HepG2 (cell line): ENCODE measurements around the gene FAM156A. TPM values are rescaled to one million over a fixed set of nuclear protein-coding genes. Genes with fewer than 3 reads are reported as not detected.
A peak's percentile ranks its signal among the peaks of the same experiment; 100 is the strongest.
"Not testable (repeated sequence)": the region's sequence is repeated elsewhere in the genome, so short reads cannot be mapped to it uniquely, and the experiment has no call there.

ENCODE experiments used
- ATAC-seq: fragments of 200-7000 bp; cut with Tn5 transposase; 3 replicates; pipeline ENCODE4 v1.9.1; 2020; ENCODE audit warnings: mild to moderate bottlenecking, moderate library complexity
- BruUV-seq: library from RNA; stranded (reverse); fragments of 400-500 nt; replicated peaks from 2 replicates; lab custom pipeline; 2021; lab: Mats Ljungman, UMichigan
- CTCF ChIA-PET: fragments of 300-600 bp; formaldehyde crosslinking; extraction: SDS; loops from one replicate; lab custom pipeline; 2021; ENCODE audit warnings: low total read pairs, inconsistent platforms, low intra/inter-chr PET ratio; lab: Yijun Ruan, JAX
- POLR2A ChIA-PET: fragments of 350-600 bp; sonication (Branson Sonifier 250); formaldehyde crosslinking; loops from one replicate; lab custom pipeline; 2020; ENCODE audit warnings: antibody characterized with exemption, inconsistent platforms; lab: Yijun Ruan, JAX
- DNase-seq: peaks from one replicate; pipeline ENCODE4 v3.0.0-alpha.2; 2015; ENCODE audit warnings: low spot score
- FAIRE-seq: peaks from 3 replicates; lab custom pipeline; 2011; peaks lifted over from hg19 to GRCh38; lab: Jason Lieb, UNC
- H2AFZ ChIP-seq: one replicate; pipeline ENCODE4 v1.6.1; 2011; ENCODE audit warnings: low read length, inconsistent platforms
- H3K27ac ChIP-seq: fragments of 300-600 bp; 3 replicates; pipeline ENCODE4 v1.8.0; 2011; ENCODE audit warnings: mixed run types, mild to moderate bottlenecking, mixed read lengths, low read length, inconsistent platforms; ENCODE audit not compliant: insufficient read depth; ENCODE audit errors: extremely low read length
- H3K27me3 ChIP-seq, 2 experiments: fragments of 200-600 bp in 1 of 2; 2 replicates in 1 of 2; 3 replicates in 1 of 2; pipeline versions ENCODE4 v1.6.0 to v1.8.0; 2011; ENCODE audit warnings: low read length in 2 of 2, mild to moderate bottlenecking in 2 of 2, moderate library complexity in 2 of 2, inconsistent platforms in 1 of 2; ENCODE audit not compliant: insufficient read depth in 2 of 2, control insufficient read depth in 1 of 2
- H3K36me3 ChIP-seq, 2 experiments: fragments of 200-600 bp in 1 of 2; replicated peaks in 1 of 2; 2 replicates in 1 of 2; 3 replicates in 1 of 2; pipeline versions ENCODE4 v1.5.1 to v1.8.0; 2011; ENCODE audit warnings: low read length in 2 of 2, inconsistent platforms in 1 of 2; ENCODE audit not compliant: insufficient read depth in 2 of 2, control insufficient read depth in 1 of 2
- H3K4me1 ChIP-seq: 2 replicates; pipeline ENCODE4 v1.5.1; 2012; ENCODE audit warnings: low read length, inconsistent platforms; ENCODE audit not compliant: insufficient read depth
- H3K4me2 ChIP-seq: 2 replicates; pipeline ENCODE4 v1.6.0; 2011; ENCODE audit warnings: low read depth, low read length, inconsistent platforms
- H3K4me3 ChIP-seq, 3 experiments: fragments of 200-600 bp in 1 of 3; sonication (generic), shearing (Covaris generic) in 1 of 3; replicated peaks in 1 of 3; 2 replicates each; pipeline ENCODE4 v1.5.1; 2011 to 2016; ENCODE audit warnings: low read length in 3 of 3, inconsistent platforms in 2 of 3, low read depth in 2 of 3, mild to moderate bottlenecking in 2 of 3, control low read depth in 1 of 3, mixed read lengths in 1 of 3; ENCODE audit not compliant: insufficient read depth in 1 of 3
- H3K79me2 ChIP-seq: one replicate; pipeline ENCODE4 v1.6.1; 2011; ENCODE audit warnings: low read length, inconsistent platforms; ENCODE audit not compliant: insufficient read depth
- H3K9ac ChIP-seq: 2 replicates; pipeline ENCODE4 v1.6.0; 2011; ENCODE audit warnings: mild to moderate bottlenecking, low read depth, low read length, inconsistent platforms; ENCODE audit not compliant: insufficient read depth
- H3K9me3 ChIP-seq: 2 replicates; pipeline ENCODE4 v1.5.1; 2012; ENCODE audit warnings: mild to moderate bottlenecking, low read length
- H4K20me1 ChIP-seq: 2 replicates; pipeline ENCODE4 v1.6.0; 2011; ENCODE audit warnings: inconsistent platforms, mild to moderate bottlenecking, low read length, moderate library complexity; ENCODE audit not compliant: insufficient read depth
- ASH2L ChIP-seq: fragments of 300-600, 200-600 bp; sonication (generic); IDR thresholded peaks from 2 replicates; pipeline ENCODE4 v1.7.0; 2017; ENCODE audit warnings: low read depth, mild to moderate bottlenecking, moderate library complexity, mixed read lengths, low read length; ENCODE audit not compliant: insufficient read length
- BCL6 ChIP-seq: IDR thresholded peaks from 2 replicates; pipeline ENCODE4 v1.6.1; 2016; ENCODE audit warnings: missing genetic modification reagents, missing compliant biosample characterization
- CEBPG ChIP-seq: IDR thresholded peaks from 2 replicates; pipeline ENCODE4 v1.6.1; 2016
- CREM ChIP-seq, 2 experiments: sonication (generic) in 1 of 2; formaldehyde crosslinking in 1 of 2; IDR thresholded peaks; 2 replicates each; pipeline versions ENCODE4 v1.4.0 to v1.6.1; 2016 to 2020; ENCODE audit warnings: antibody characterized with exemption in 1 of 2, mild to moderate bottlenecking in 1 of 2, missing genetic modification reagents in 1 of 2
- ELF3 ChIP-seq: IDR thresholded peaks from 2 replicates; pipeline ENCODE4 v1.6.1; 2016; ENCODE audit warnings: missing genetic modification reagents, missing compliant biosample characterization
- FOXA3 ChIP-seq: IDR thresholded peaks from 2 replicates; pipeline ENCODE4 v1.6.1; 2016; ENCODE audit warnings: missing genetic modification reagents, missing compliant biosample characterization
- FOXO1 ChIP-seq: sonication (generic); formaldehyde crosslinking; IDR thresholded peaks from 2 replicates; pipeline ENCODE4 v1.4.0; 2020; ENCODE audit warnings: missing genetic modification reagents
- GATAD2A ChIP-seq: IDR thresholded peaks from 2 replicates; pipeline ENCODE4 v1.6.1; 2016
- GFI1 ChIP-seq: sonication (generic); formaldehyde crosslinking; IDR thresholded peaks from 2 replicates; pipeline ENCODE4 v1.5.0; 2020; ENCODE audit warnings: missing genetic modification reagents, mild to moderate bottlenecking, borderline replicate concordance
- HDAC2 ChIP-seq: sonication (generic); formaldehyde crosslinking; IDR thresholded peaks from 2 replicates; pipeline ENCODE4 v1.4.0; 2020; ENCODE audit warnings: missing genetic modification reagents
- HOXA3 ChIP-seq: sonication (generic); formaldehyde crosslinking; IDR thresholded peaks from 2 replicates; pipeline ENCODE4 v1.5.0; 2020; ENCODE audit warnings: missing genetic modification reagents
- MED1 ChIP-seq: sonication (generic); formaldehyde crosslinking; IDR thresholded peaks from 2 replicates; pipeline ENCODE4 v1.4.0; 2020; ENCODE audit warnings: missing genetic modification reagents
- MIXL1 ChIP-seq: IDR thresholded peaks from 2 replicates; pipeline ENCODE4 v1.6.1; 2016
- NCOA2 ChIP-seq: sonication (generic); formaldehyde crosslinking; IDR thresholded peaks from 2 replicates; pipeline ENCODE4 v1.8.0; 2022; ENCODE audit warnings: inconsistent platforms
- PHF21A ChIP-seq: sonication (generic); formaldehyde crosslinking; IDR thresholded peaks from 2 replicates; pipeline ENCODE4 v1.5.0; 2020; ENCODE audit warnings: mild to moderate bottlenecking, missing genetic modification reagents
- RARA ChIP-seq: IDR thresholded peaks from 2 replicates; pipeline ENCODE4 v1.6.1; 2016; ENCODE audit warnings: missing genetic modification reagents, missing compliant biosample characterization
- RXRA ChIP-seq: sonication (generic); formaldehyde crosslinking; IDR thresholded peaks from 2 replicates; pipeline ENCODE4 v1.5.1; 2020; ENCODE audit warnings: missing genetic modification reagents
- SAP130 ChIP-seq: IDR thresholded peaks from 2 replicates; pipeline ENCODE4 v1.6.1; 2016; ENCODE audit warnings: low read depth
- SOX13 ChIP-seq, 3 experiments: fragments of 450-650 bp in 1 of 3; sonication (generic) in 1 of 3; formaldehyde crosslinking in 1 of 3; IDR thresholded peaks in 2 of 3; conservative IDR thresholded peaks in 1 of 3; 2 replicates each; pipeline versions ENCODE4 v1.5.0 to v1.6.1; 2016 to 2020; ENCODE audit warnings: antibody characterized with exemption in 1 of 3, mild to moderate bottlenecking in 1 of 3, missing compliant biosample characterization in 1 of 3, missing genetic modification reagents in 1 of 3, moderate library complexity in 1 of 3
- SOX6 ChIP-seq, 2 experiments: fragments of 450-650 bp in 1 of 2; sonication (generic) in 1 of 2; formaldehyde crosslinking in 1 of 2; IDR thresholded peaks; 2 replicates each; pipeline versions ENCODE4 v1.4.0 to v1.6.1; 2017 to 2020; ENCODE audit warnings: antibody characterized with exemption in 1 of 2, mild to moderate bottlenecking in 1 of 2, missing genetic modification reagents in 1 of 2
- TBX2 ChIP-seq: sonication (generic); formaldehyde crosslinking; IDR thresholded peaks from 2 replicates; pipeline ENCODE4 v1.5.0; 2020; ENCODE audit warnings: missing genetic modification reagents, mild to moderate bottlenecking, borderline replicate concordance
- TCF7 ChIP-seq: sonication (generic); IDR thresholded peaks from 2 replicates; pipeline ENCODE4 v1.6.1; 2016; ENCODE audit warnings: antibody characterized with exemption, low read depth
- ZNF121 ChIP-seq: sonication (generic); formaldehyde crosslinking; IDR thresholded peaks from 2 replicates; pipeline ENCODE4 v1.5.0; 2020; ENCODE audit warnings: mild to moderate bottlenecking, missing genetic modification reagents
- ZNF775 ChIP-seq: sonication (generic); formaldehyde crosslinking; IDR thresholded peaks from 2 replicates; pipeline ENCODE4 v1.4.0; 2020; ENCODE audit warnings: missing genetic modification reagents, mild to moderate bottlenecking, moderate library complexity, borderline replicate concordance
- WGBS: methylation state at CpG from one replicate; pipeline ENCODE4 v1.1.6; 2017; ENCODE audit warnings: low lambda C conversion rate; 5-methylcytosine and 5-hydroxymethylcytosine counted together
- in situ Hi-C: cut with HindIII; loops from 2 replicates; pipeline ENCODE4 v1.10.0; 2017; ENCODE audit warnings: low pct_unique_long_range_greater_than_20kb; ENCODE audit not compliant: extremely low pct_ligation_motif_present
- intact Hi-C: fragments of 100-400 bp; cut with micrococcal nuclease; formaldehyde crosslinking; loops from one replicate; pipeline ENCODE4 v1.10.0; 2022; ENCODE audit not compliant: unreplicated experiment
- polyA plus RNA-seq, 8 experiments: library from polyadenylated mRNA; depleted of rRNA in 3 of 8; stranded (reverse) in 7 of 8; unstranded in 1 of 8; fragments of >200 nt; fragmentation: Illumina TruSeq in 4 of 8; extraction: Trizol in 4 of 8; gene quantifications; 2 replicates each; pipeline versions ENCODE4 v1.2.1 to v1.2.3, GENCODE V29; 2011 to 2016; ENCODE audit warnings: low read depth in 4 of 8, missing spikeins in 1 of 8, mixed read lengths in 1 of 8; ENCODE audit not compliant: insufficient read depth in 1 of 8
- total RNA-seq, 5 experiments: library from RNA; depleted of rRNA; stranded (reverse); fragments of >200 nt; fragmentation: Illumina TruSeq; extraction: Trizol; gene quantifications; 2 replicates each; pipeline ENCODE4 v1.2.3, GENCODE V29; 2016; ENCODE audit warnings: low read depth in 1 of 5
- TF ChIP-seq, protein P1 (sequence below): sonication (generic); formaldehyde crosslinking; IDR thresholded peaks from 2 replicates; pipeline ENCODE4 v1.4.0; 2020; ENCODE audit warnings: missing genetic modification reagents, mild to moderate bottlenecking, borderline replicate concordance

Gene FAM156A
- total and polyA plus RNA-seq, 2 of the 13 experiments (the other 11 are each of a cell fraction or from before 2014, with no cell fraction given) = 15.4 to 53.8 TPM

DNA sequence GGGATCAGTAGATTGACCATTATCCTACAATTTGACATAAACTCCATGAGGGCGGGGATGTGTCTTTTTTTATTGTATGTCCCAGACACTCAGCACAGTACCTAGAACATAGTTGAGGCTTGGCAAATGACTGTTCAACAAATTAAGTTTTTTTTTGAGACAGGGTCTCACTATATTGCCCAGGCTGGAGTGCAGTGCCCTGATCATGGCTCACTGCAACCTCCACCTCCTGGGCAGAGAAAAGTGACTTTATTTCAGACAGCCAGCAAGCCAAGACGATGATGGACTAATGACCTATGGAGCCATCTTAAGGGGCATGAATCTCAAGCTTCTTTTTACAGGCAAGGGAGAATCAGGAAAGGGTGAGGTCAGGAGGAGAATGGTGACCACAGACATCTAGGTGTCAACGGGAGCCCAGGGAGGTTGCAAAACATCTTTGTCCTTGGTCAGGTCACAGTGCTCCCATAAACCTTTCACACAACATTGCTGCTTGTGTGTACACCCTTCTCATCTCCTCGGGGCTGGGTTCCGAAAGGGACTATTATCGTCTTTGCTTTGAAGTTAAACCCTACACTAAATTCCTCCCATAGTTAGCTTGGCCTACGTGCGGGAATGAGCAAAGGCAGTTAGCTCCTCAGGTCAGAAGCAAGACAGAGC lies 16.1 kb upstream of the FAM156A start (continued):
- TF ChIP-seq NCOA2 (peak; percentile 57; the same call in 1 of the 2 replicates), MIXL1 (CRISPR knock-in tag) (0 out of 2 replicates have a peak, but pooled peaks have one; percentile 11), RXRA (CRISPR knock-in tag) (peak; percentile 73; the same call in 1 of the 2 replicates), FOXA3 (peak; percentile 36; the same call in 1 of the 2 replicates), MED1 (CRISPR knock-in tag) (peak; percentile 95), HOXA3 (peak; percentile 20; the same call in 1 of the 2 replicates), BCL6 (CRISPR knock-in tag) (0 out of 2 replicates have a peak, but pooled peaks have one; percentile 18), CEBPG (peak; percentile 66), RARA (CRISPR knock-in tag) (peak; percentile 69), ZNF121 (CRISPR knock-in tag) (peak; percentile 95), PHF21A (CRISPR knock-in tag) (0 out of 2 replicates have a peak, but pooled peaks have one; percentile 33), TCF7 (peak; percentile 82), GFI1 (CRISPR knock-in tag) (0 out of 2 replicates have a peak, but pooled peaks have one; percentile 11), ELF3 (CRISPR knock-in tag) (peak; percentile 31; the same call in 1 of the 2 replicates), SOX6 (CRISPR knock-in tag; IDR thresholded peaks at IDR 0.05) (peak; percentile 47), ZNF775 (CRISPR knock-in tag) (0 out of 2 replicates have a peak, but pooled peaks have one; percentile 74), FOXO1 (peak; percentile 45; the same call in 1 of the 2 replicates), GATAD2A (CRISPR knock-in tag) (peak; percentile 43; the same call in 1 of the 2 replicates), SAP130 (CRISPR knock-in tag) (peak; percentile 16; the same call in 1 of the 2 replicates), TBX2 (peak; percentile 72), SOX13 (CRISPR knock-in tag; conservative IDR thresholded peaks at IDR 0.05 in 1 of 2, IDR thresholded peaks at IDR 0.05 in 1 of 2) (peak in 1 of 2 experiments; percentile 62; a peak in 2 of 4 replicates), ASH2L (peak; percentile 28), CREM (IDR thresholded peaks at IDR 0.05) (peak; percentile 44), HDAC2 (CRISPR knock-in tag) (peak; percentile 54)
- TF ChIP-seq, protein P1, sequence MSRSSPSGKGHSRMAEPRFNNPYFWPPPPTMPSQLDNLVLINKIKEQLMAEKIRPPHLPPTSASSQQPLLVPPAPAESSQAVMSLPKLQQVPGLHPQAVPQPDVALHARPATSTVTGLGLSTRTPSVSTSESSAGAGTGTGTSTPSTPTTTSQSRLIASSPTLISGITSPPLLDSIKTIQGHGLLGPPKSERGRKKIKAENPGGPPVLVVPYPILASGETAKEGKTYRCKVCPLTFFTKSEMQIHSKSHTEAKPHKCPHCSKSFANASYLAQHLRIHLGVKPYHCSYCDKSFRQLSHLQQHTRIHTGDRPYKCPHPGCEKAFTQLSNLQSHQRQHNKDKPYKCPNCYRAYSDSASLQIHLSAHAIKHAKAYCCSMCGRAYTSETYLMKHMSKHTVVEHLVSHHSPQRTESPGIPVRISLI (CRISPR knock-in tag) = 0 out of 2 replicates have a peak, but pooled peaks have one; percentile 7
- not testable (repeated sequence) for TF ChIP-seq SOX6 (IDR thresholded peaks at IDR 0.05); SOX13 (IDR thresholded peaks at IDR 0.05); CREM (CRISPR knock-in tag; IDR thresholded peaks at IDR 0.05)

DNA sequence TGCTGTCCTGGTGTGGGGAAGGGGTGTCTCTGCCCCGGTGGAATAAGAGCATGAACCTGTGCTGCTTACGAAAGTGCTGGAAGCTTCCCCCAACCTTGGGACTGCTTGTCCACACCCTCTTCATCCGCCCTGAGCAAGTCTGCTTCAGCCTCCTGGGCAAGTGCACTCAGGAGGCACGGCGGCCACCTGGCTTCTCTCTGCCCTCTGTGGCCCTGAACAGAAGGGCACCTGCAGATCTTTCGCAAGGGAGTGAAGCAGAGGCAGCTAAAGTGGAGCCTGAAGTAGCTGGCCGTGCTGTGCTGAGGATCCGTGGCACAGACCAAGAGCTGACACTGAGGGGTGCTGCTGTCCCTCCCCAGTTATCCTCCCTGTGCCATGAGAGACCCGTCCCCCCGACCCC lies 9.6 kb upstream of the FAM156A start:
- intact Hi-C loops, FAIRE-seq: not testable (repeated sequence)
- WGBS = no CpG with 5 or more reads among the region's 10 CpGs

More for the DNA sequence above, 9.6 kb upstream of the FAM156A start:
- H3K4me2 ChIP-seq, H3K79me2 ChIP-seq, H3K27ac ChIP-seq, DNase-seq, H3K4me1 ChIP-seq, H3K27me3 ChIP-seq, H3K4me3 ChIP-seq, POLR2A ChIA-PET, H3K9me3 ChIP-seq, in situ Hi-C loops, H3K9ac ChIP-seq, H4K20me1 ChIP-seq, BruUV-seq, H2AFZ ChIP-seq, CTCF ChIA-PET, H3K36me3 ChIP-seq: not testable (repeated sequence)
- ATAC-seq = peak; percentile 48
